AG09319 (cell line): ENCODE measurements around the gene SDHAF4.
A peak's percentile ranks its signal among the peaks of the same experiment; 100 is the strongest.
"Not testable (repeated sequence)": the region's sequence is repeated elsewhere in the genome, so short reads cannot be mapped to it uniquely, and the experiment has no call there.

Experiments used
- DNase-seq: peaks from one replicate; pipeline ENCODE4 v3.0.0-alpha.2; 2010; ENCODE audit warnings: low read depth; ENCODE audit errors: extremely low read depth
- CTCF ChIP-seq: IDR thresholded peaks from 2 replicates; pipeline ENCODE4 v1.5.1; 2011; ENCODE audit warnings: low read depth, mild to moderate bottlenecking, inconsistent platforms, low read length, moderate library complexity

SDHAF4 gene

GRCh38 chr6:70537266-70537665, 29.5 kb upstream of the SDHAF4 start:
- no peak for DNase-seq
- TF ChIP-seq CTCF = no peak

- no peak for DNase-seq
- no peak for TF ChIP-seq CTCF
These were observed 28.4 kb upstream of the SDHAF4 start for GRCh38 chr6:70538376-70538775.

GRCh38 chr6:70547313-70547712, 19.4 kb upstream of the SDHAF4 start:
- no peak for DNase-seq

GRCh38 chr6:70547905-70548304, 18.8 kb upstream of the SDHAF4 start:
- TF ChIP-seq CTCF = no peak
- DNase-seq = no peak

More at GRCh38 chr6:70547313-70547712, 19.4 kb upstream of the SDHAF4 start:
- peak; percentile 35 for TF ChIP-seq CTCF

GRCh38 chr6:70549327-70549726, 17.4 kb upstream of the SDHAF4 start:
- TF ChIP-seq CTCF = no peak
- no peak for DNase-seq

GRCh38 chr6:70551566-70551965, 15.2 kb upstream of the SDHAF4 start:
- no peak for TF ChIP-seq CTCF
- DNase-seq = no peak

GRCh38 chr6:70552286-70552940, 14.3 kb upstream of the SDHAF4 start:
- DNase-seq = not testable (repeated sequence)

GRCh38 chr6:70552974-70553373, 13.8 kb upstream of the SDHAF4 start:
- TF ChIP-seq CTCF = no peak
- no peak for DNase-seq
